NCI-H146 treated with DMSO at 0.1 percent for 48 hours (cell line): ENCODE measurements around the gene CLSTN2.

Experiments
- DNase-seq: peaks from one replicate; lab custom pipeline; 2025; ENCODE audit not compliant: unreplicated experiment; lab: John Stamatoyannopoulos, UW

The CLSTN2 gene

GRCh38 chr3:140223197-140223596, 288.2 kb downstream of the CLSTN2 start:
- no peak for DNase-seq

DNA sequence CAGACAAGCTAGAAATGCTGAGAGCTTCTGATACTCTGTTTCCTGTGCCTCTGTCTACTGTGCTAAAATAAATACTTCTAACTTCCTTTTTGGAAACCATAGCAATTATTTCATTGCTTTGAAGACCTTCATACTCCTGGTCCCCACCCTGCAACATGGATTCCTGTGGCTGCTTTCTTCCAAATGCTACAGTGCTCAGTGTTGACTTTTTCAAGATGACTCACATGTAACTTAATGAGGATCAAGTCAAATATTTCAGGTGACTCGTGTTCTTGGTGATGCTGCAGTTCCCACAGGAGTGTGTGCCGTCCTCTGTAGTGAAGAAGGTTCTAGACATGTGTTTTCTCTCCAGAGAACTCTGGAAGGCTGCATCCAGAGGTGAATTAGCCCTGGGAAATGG, 288.6 kb downstream of the CLSTN2 start:
- DNase-seq: no peak

- DNase-seq: no peak
Measured at GRCh38 chr3:140224307-140224706, 289.3 kb downstream of the CLSTN2 start.

DNA sequence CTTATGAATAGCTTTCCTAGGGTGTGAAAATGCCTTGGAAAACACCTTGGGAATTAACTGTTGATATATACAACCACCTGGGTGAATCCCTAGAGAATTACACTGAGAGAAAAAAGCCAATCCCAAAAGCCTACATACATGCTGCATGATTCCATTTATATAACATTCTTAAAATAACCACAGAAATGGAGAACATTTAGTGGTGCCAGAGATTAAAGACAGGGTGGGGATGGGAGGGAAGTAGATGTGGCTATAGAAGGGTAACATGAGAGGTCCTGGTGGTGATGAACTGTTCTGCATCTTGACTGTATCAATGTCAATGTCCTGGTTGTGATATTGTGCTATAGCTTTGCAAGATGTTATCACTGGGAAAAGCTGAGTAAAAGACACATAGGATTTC, 291.0 kb downstream of the CLSTN2 start:
- no peak for DNase-seq

- DNase-seq: no peak
Measured at GRCh38 chr3:140233702-140234101, 298.7 kb downstream of the CLSTN2 start.

GRCh38 chr3:140234256-140234655, 299.3 kb downstream of the CLSTN2 start:
- no peak for DNase-seq

GRCh38 chr3:140236836-140237501, 302.0 kb downstream of the CLSTN2 start:
- no peak for DNase-seq

GRCh38 chr3:140238646-140239314, 303.8 kb downstream of the CLSTN2 start:
- DNase-seq: no peak

GRCh38 chr3:140242818-140243276, 307.9 kb downstream of the CLSTN2 start:
- DNase-seq: no peak

- DNase-seq: no peak
Measured at GRCh38 chr3:140243575-140243974, 308.6 kb downstream of the CLSTN2 start.

- DNase-seq: no peak
Measured at GRCh38 chr3:140244893-140245292, 309.9 kb downstream of the CLSTN2 start.

GRCh38 chr3:140246578-140246977, 311.6 kb downstream of the CLSTN2 start:
- no peak for DNase-seq

DNA sequence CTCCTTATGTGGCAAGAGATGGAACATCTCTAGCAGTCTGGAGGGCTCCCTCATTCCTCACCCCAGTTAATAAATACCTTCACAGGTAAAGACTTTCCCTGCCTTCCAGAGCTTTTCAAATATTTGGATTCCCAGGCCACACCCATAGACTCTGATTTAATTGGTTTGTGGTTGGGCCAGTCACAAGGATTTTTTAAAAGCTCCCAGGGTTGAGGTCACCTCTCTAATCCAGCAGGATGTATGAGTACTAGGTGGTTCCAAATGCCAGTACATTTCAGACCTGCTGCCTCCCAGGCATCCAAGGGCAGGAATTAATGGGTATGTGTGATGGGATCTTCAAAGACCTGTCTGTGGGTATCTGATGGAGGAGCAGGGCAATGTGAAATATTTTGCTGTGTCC, 312.8 kb downstream of the CLSTN2 start:
- DNase-seq: no peak

DNA sequence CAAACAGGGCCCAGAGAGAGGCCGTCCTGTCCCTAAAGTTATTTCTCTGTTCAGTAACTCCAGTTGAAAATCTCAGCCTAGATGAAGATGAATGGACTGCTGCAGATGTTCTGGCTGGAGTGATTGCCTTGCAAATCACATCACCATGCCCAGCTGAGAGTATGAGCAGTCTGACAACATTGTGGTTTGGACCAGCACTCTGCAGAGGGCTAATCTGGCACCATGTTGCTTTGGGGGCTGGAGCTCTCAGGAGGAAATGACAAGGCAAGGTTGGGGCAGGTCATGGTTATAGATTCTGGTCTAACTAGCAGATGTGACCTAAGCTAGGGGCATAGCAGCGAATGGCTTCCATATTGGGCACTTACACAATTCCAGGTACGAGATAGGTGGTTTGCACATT, 314.2 kb downstream of the CLSTN2 start:
- DNase-seq: no peak

DNA sequence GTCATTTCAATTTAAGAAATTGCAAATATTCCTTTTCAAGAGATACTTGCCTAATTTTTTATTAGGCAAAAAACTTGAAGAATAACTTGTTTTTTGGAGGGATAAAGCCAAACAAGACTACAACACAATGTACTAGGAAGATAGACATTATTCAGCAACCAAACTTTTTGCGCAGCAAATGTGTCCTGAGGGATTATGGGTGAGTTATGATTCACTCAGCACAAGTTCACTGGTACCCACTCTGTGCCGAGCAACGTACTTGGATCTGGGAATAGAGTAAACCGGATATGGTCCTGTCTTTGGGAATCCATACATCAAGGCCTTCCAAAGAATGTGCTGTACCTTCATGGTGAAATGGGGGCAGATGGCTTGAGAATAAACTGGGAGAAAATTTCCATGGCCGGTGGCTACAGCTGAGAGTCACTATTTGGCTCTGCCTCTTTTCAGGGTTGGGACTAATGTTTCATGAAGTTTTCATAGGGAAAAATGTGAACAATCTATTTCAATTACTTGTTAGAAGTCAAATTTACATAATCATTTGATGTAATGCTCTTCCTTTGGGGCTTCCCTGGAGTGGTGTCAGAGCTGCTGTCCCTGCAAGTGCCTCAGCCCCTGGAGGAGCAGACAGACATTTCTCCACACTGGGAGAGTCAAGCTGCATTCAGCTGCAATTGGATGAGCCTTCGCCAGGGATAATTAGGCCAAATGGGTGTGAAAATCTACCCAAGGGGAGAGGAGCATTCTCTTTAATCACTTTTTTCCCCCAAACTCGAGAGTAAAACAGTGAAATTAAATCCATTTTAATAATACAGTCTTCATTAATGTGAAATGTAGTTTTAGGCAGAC, 315.2 kb downstream of the CLSTN2 start:
- no peak for DNase-seq

GRCh38 chr3:140250945-140251344, 316.0 kb downstream of the CLSTN2 start:
- DNase-seq: no peak

DNA sequence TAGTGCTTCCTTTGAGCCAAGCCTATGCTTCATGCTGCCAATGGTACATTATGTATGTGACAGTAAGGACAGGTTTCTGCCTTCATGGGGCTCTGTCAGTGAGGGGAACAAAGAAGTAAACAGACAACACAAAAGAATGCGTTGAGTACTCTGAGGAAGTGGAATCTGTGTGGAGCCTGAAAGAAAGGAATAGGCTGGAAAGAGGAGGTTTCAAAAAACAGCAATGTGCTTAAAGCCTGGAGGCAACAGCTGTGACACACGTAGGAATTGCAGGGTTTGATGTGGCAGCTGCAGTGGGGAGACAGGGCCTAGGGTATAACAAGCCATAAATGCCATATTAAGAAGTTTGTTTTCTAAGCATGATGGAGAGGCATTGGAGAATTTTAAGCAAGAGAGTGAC, 316.7 kb downstream of the CLSTN2 start:
- DNase-seq: peak; percentile 24

- DNase-seq: no peak
Measured at GRCh38 chr3:140252812-140253656, 318.0 kb downstream of the CLSTN2 start.

GRCh38 chr3:140258222-140258724, 323.3 kb downstream of the CLSTN2 start:
- DNase-seq: no peak

GRCh38 chr3:140265302-140265701, 330.3 kb downstream of the CLSTN2 start:
- DNase-seq: peak; percentile 51

- DNase-seq: no peak
Measured at GRCh38 chr3:140268103-140268502, 333.1 kb downstream of the CLSTN2 start.
